HepG2 (cell line): ENCODE data around the gene RAD17. TPM values are rescaled to one million over a fixed set of nuclear protein-coding genes. Genes with fewer than 3 reads are reported as not detected.

Experiments used
- ATAC-seq: fragments of 200-7000 bp; cut with Tn5 transposase; 3 replicates; pipeline ENCODE4 v1.9.1; 2020; ENCODE audit warnings: mild to moderate bottlenecking, moderate library complexity
- BruUV-seq: library from RNA; stranded (reverse); fragments of 400-500 nt; replicated peaks from 2 replicates; lab custom pipeline; 2021; lab: Mats Ljungman, UMichigan
- CTCF ChIA-PET: fragments of 300-600 bp; formaldehyde crosslinking; extraction: SDS; loops from one replicate; lab custom pipeline; 2021; ENCODE audit warnings: low total read pairs, inconsistent platforms, low intra/inter-chr PET ratio; lab: Yijun Ruan, JAX
- POLR2A ChIA-PET: fragments of 350-600 bp; sonication (Branson Sonifier 250); formaldehyde crosslinking; loops from one replicate; lab custom pipeline; 2020; ENCODE audit warnings: antibody characterized with exemption, inconsistent platforms; lab: Yijun Ruan, JAX
- DNase-seq: peaks from one replicate; pipeline ENCODE4 v3.0.0-alpha.2; 2015; ENCODE audit warnings: low spot score
- FAIRE-seq: peaks from 3 replicates; lab custom pipeline; 2011; peaks lifted over from hg19 to GRCh38; lab: Jason Lieb, UNC
- H2AFZ ChIP-seq: one replicate; pipeline ENCODE4 v1.6.1; 2011; ENCODE audit warnings: low read length, inconsistent platforms
- H3K27ac ChIP-seq: fragments of 300-600 bp; 3 replicates; pipeline ENCODE4 v1.8.0; 2011; ENCODE audit warnings: mixed run types, mild to moderate bottlenecking, mixed read lengths, low read length, inconsistent platforms; ENCODE audit not compliant: insufficient read depth; ENCODE audit errors: extremely low read length
- H3K27me3 ChIP-seq, 2 experiments: fragments of 200-600 bp in 1 of 2; 2 replicates in 1 of 2; 3 replicates in 1 of 2; pipeline versions ENCODE4 v1.6.0 to v1.8.0; 2011; ENCODE audit warnings: low read length in 2 of 2, mild to moderate bottlenecking in 2 of 2, moderate library complexity in 2 of 2, inconsistent platforms in 1 of 2; ENCODE audit not compliant: insufficient read depth in 2 of 2, control insufficient read depth in 1 of 2
- H3K36me3 ChIP-seq, 2 experiments: fragments of 200-600 bp in 1 of 2; replicated peaks in 1 of 2; 2 replicates in 1 of 2; 3 replicates in 1 of 2; pipeline versions ENCODE4 v1.5.1 to v1.8.0; 2011; ENCODE audit warnings: low read length in 2 of 2, inconsistent platforms in 1 of 2; ENCODE audit not compliant: insufficient read depth in 2 of 2, control insufficient read depth in 1 of 2
- H3K4me1 ChIP-seq: 2 replicates; pipeline ENCODE4 v1.5.1; 2012; ENCODE audit warnings: low read length, inconsistent platforms; ENCODE audit not compliant: insufficient read depth
- H3K4me2 ChIP-seq: 2 replicates; pipeline ENCODE4 v1.6.0; 2011; ENCODE audit warnings: low read depth, low read length, inconsistent platforms
- H3K4me3 ChIP-seq, 3 experiments: fragments of 200-600 bp in 1 of 3; sonication (generic), shearing (Covaris generic) in 1 of 3; replicated peaks in 1 of 3; 2 replicates each; pipeline ENCODE4 v1.5.1; 2011 to 2016; ENCODE audit warnings: low read length in 3 of 3, inconsistent platforms in 2 of 3, low read depth in 2 of 3, mild to moderate bottlenecking in 2 of 3, control low read depth in 1 of 3, mixed read lengths in 1 of 3; ENCODE audit not compliant: insufficient read depth in 1 of 3
- H3K79me2 ChIP-seq: one replicate; pipeline ENCODE4 v1.6.1; 2011; ENCODE audit warnings: low read length, inconsistent platforms; ENCODE audit not compliant: insufficient read depth
- H3K9ac ChIP-seq: 2 replicates; pipeline ENCODE4 v1.6.0; 2011; ENCODE audit warnings: mild to moderate bottlenecking, low read depth, low read length, inconsistent platforms; ENCODE audit not compliant: insufficient read depth
- H3K9me3 ChIP-seq: 2 replicates; pipeline ENCODE4 v1.5.1; 2012; ENCODE audit warnings: mild to moderate bottlenecking, low read length
- H4K20me1 ChIP-seq: 2 replicates; pipeline ENCODE4 v1.6.0; 2011; ENCODE audit warnings: inconsistent platforms, mild to moderate bottlenecking, low read length, moderate library complexity; ENCODE audit not compliant: insufficient read depth
- ATF7 ChIP-seq, 2 experiments: fragments of 450-650 bp in 1 of 2; sonication (generic) in 1 of 2; formaldehyde crosslinking in 1 of 2; IDR thresholded peaks; 2 replicates each; pipeline versions ENCODE4 v1.4.0 to v1.6.1; 2016 to 2020; ENCODE audit warnings: antibody characterized with exemption in 1 of 2, mild to moderate bottlenecking in 1 of 2, missing genetic modification reagents in 1 of 2
- CEBPB ChIP-seq: IDR thresholded peaks from 2 replicates; pipeline ENCODE4 v1.6.1; 2011; ENCODE audit warnings: low read depth, low read length, improper control_type of control experiment, borderline replicate concordance
- EEA1 ChIP-seq: sonication (generic); formaldehyde crosslinking; IDR thresholded peaks from 2 replicates; pipeline ENCODE4 v1.5.1; 2020; ENCODE audit warnings: mild to moderate bottlenecking, missing genetic modification reagents, borderline replicate concordance
- HMG20A ChIP-seq: IDR thresholded peaks from 2 replicates; pipeline ENCODE4 v1.6.1; 2016; ENCODE audit warnings: borderline replicate concordance
- KMT2B ChIP-seq: IDR thresholded peaks from 2 replicates; pipeline ENCODE4 v1.6.1; 2016; ENCODE audit warnings: missing genetic modification reagents, missing compliant biosample characterization
- MAFF ChIP-seq: IDR thresholded peaks from 2 replicates; pipeline ENCODE4 v1.6.1; 2011; ENCODE audit warnings: low read depth, low read length, improper control_type of control experiment
- MAFK ChIP-seq, 2 experiments: IDR thresholded peaks in 1 of 2; conservative IDR thresholded peaks in 1 of 2; 2 replicates each; pipeline ENCODE4 v1.6.1; 2011; ENCODE audit warnings: improper control_type of control experiment in 2 of 2, low read length in 2 of 2
- PCBP2 ChIP-seq: fragments of 200-400 bp; formaldehyde crosslinking; optimal IDR thresholded peaks from 2 replicates; pipeline ENCODE3; 2018; ENCODE audit warnings: low read length, low read depth; ENCODE audit not compliant: poor library complexity, severe bottlenecking
- RNF2 ChIP-seq: fragments of 450-650 bp; conservative IDR thresholded peaks from 2 replicates; pipeline ENCODE4 v1.6.1; 2016; ENCODE audit warnings: low read depth
- SP5 ChIP-seq: IDR thresholded peaks from 2 replicates; pipeline ENCODE4 v1.6.1; 2016; ENCODE audit warnings: low read depth, borderline replicate concordance
- TBL1XR1 ChIP-seq: fragments of 150-350 bp; IDR thresholded peaks from 2 replicates; pipeline ENCODE4 v1.6.1; 2014; ENCODE audit warnings: borderline replicate concordance, low read length; ENCODE audit not compliant: partially characterized antibody
- ZFP36L2 ChIP-seq: sonication (generic); formaldehyde crosslinking; IDR thresholded peaks from 2 replicates; pipeline ENCODE4 v1.4.0; 2020; ENCODE audit warnings: missing genetic modification reagents
- ZFP82 ChIP-seq: sonication (generic); formaldehyde crosslinking; IDR thresholded peaks from 2 replicates; pipeline ENCODE4 v1.5.1; 2020; ENCODE audit warnings: mild to moderate bottlenecking, missing genetic modification reagents, borderline replicate concordance
- ZNF224 ChIP-seq: sonication (generic); formaldehyde crosslinking; IDR thresholded peaks from 2 replicates; pipeline ENCODE4 v1.5.0; 2020; ENCODE audit warnings: mild to moderate bottlenecking, missing genetic modification reagents
- ZNF550 ChIP-seq: sonication (generic); formaldehyde crosslinking; IDR thresholded peaks from 2 replicates; pipeline ENCODE4 v1.4.0; 2020; ENCODE audit warnings: mild to moderate bottlenecking, missing genetic modification reagents, borderline replicate concordance
- WGBS: methylation state at CpG from one replicate; pipeline ENCODE4 v1.1.6; 2017; ENCODE audit warnings: low lambda C conversion rate; 5-methylcytosine and 5-hydroxymethylcytosine counted together
- in situ Hi-C: cut with HindIII; loops from 2 replicates; pipeline ENCODE4 v1.10.0; 2017; ENCODE audit warnings: low pct_unique_long_range_greater_than_20kb; ENCODE audit not compliant: extremely low pct_ligation_motif_present
- intact Hi-C: fragments of 100-400 bp; cut with micrococcal nuclease; formaldehyde crosslinking; loops from one replicate; pipeline ENCODE4 v1.10.0; 2022; ENCODE audit not compliant: unreplicated experiment
- polyA plus RNA-seq, 8 experiments: library from polyadenylated mRNA; depleted of rRNA in 3 of 8; stranded (reverse) in 7 of 8; unstranded in 1 of 8; fragments of >200 nt; fragmentation: Illumina TruSeq in 4 of 8; extraction: Trizol in 4 of 8; gene quantifications; 2 replicates each; pipeline versions ENCODE4 v1.2.1 to v1.2.3, GENCODE V29; 2011 to 2016; ENCODE audit warnings: low read depth in 4 of 8, missing spikeins in 1 of 8, mixed read lengths in 1 of 8; ENCODE audit not compliant: insufficient read depth in 1 of 8
- total RNA-seq, 5 experiments: library from RNA; depleted of rRNA; stranded (reverse); fragments of >200 nt; fragmentation: Illumina TruSeq; extraction: Trizol; gene quantifications; 2 replicates each; pipeline ENCODE4 v1.2.3, GENCODE V29; 2016; ENCODE audit warnings: low read depth in 1 of 5

Gene RAD17
- total and polyA plus RNA-seq, 2 of the 13 experiments (the other 11 are each of a cell fraction or from before 2014, with no cell fraction given), result 24.0 to 25.9 TPM

DNA sequence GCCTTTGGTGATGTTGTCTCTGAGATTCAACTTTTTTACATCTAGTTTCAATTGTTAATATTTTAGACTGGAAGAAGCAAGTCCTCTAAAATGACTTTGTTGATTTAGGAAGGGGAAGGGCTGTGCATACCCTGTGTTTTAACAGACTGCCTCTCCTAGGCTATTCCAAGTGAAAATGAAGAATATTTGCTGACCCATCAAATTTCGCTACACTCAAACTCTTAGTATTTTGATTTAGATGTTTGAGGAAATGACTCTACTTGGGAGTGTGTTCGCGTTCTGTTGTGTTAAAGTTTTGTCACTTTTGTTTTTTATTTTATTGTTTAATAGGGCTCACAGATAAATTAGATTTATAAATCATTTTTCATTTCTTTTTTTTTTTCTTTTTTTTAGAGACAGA, 48.9 kb downstream of the RAD17 start:
- no TSS peak for BruUV-seq
- no peak for TF ChIP-seq ZNF550 (CRISPR knock-in tag)
- TF ChIP-seq TBL1XR1, result no peak
- no peak for TF ChIP-seq PCBP2
- peak; percentile 99 for TF ChIP-seq MAFK (conservative IDR thresholded peaks at IDR 0.05 in 1 of 2, IDR thresholded peaks at IDR 0.05 in 1 of 2; ENCODE audit: low read length in 2 of 2)
- no peak for TF ChIP-seq RNF2
- no peak for TF ChIP-seq ZNF224 (CRISPR knock-in tag)
- no peak for TF ChIP-seq ZFP82 (CRISPR knock-in tag)
- TF ChIP-seq MAFF, result peak; percentile 99
- H3K9me3 ChIP-seq, result no peaks in the 10 kb centered on the region
- in situ Hi-C loops (no loop called here), intact Hi-C loops (no loop called here)
- ATAC-seq (no peak), FAIRE-seq (no peak), DNase-seq (no peak)
- no peak overlapping the region for H3K4me2 ChIP-seq
- H3K27me3 ChIP-seq, result no peaks in the 10 kb centered on the region
- H3K36me3 ChIP-seq, result peaks cover 6 to 15% of the 10 kb centered on the region in 2 experiments; a peak in 4 of 5 replicates
- peaks cover 31% of the 10 kb centered on the region for H3K4me1 ChIP-seq
- POLR2A ChIA-PET, result no interaction called here
- CTCF ChIA-PET, result no interaction called here
- H3K79me2 ChIP-seq, result peaks cover 9% of the 10 kb centered on the region
- H3K4me3 ChIP-seq, result no peak overlapping the region
- no peak overlapping the region for H3K9ac ChIP-seq
- no peak overlapping the region for H3K27ac ChIP-seq
- H4K20me1 ChIP-seq, result no peaks in the 10 kb centered on the region
- WGBS, result 94% methylated on average over 3 of the region's 3 CpGs
- H2AFZ ChIP-seq, result no peak overlapping the region

DNA sequence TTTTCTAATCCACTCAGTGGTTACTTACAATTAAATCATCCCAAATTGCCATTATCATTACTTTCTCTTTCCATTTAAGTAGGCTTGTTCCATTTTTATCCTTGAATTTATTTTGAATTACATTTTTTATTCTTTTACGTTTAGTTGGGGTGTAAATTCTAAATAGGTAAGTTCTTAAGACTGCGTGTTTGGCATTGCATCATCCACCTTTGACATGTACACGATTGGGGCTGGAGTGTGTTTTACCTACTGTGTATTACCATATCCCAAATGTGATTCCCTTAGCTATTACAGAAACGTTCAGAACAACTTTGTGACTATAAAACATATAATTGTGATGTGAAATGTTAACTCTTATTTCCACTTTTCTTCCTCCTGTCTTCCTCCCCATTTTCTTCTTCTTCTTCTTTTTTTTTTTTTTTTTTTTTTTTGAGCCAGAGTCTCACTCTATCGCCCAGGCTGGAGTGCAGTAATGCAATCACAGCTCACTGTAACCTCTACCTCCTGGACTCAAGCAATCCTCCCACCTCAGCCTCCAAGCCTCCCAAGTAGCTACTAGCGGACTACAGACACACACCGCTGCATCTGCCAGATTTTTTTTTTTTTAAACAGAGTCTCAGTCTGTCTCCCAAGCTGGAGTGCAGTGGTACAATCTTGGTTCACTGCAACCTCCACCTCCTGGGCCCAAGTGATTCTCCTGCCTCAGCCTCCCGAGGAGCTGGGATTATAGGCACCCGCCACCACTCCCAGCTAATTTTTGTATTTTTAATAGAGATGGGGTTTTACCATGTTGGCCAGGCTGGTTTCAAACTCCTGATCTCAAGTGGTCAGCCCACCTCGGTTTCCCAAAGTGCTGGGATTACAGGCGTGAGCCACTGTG, 62.0 kb downstream of the RAD17 start:
- Histone ChIP-seq H3K9me3 (no peaks in the 10 kb centered on the region), H3K4me1 (no peaks in the 10 kb centered on the region), H2AFZ (no peak overlapping the region), H3K4me2 (no peak overlapping the region), H3K27me3 (no peaks in the 10 kb centered on the region), H4K20me1 (no peaks in the 10 kb centered on the region), H3K9ac (no peak overlapping the region), H3K4me3 (no peak overlapping the region), H3K36me3 (peaks cover 0 to 9% of the 10 kb centered on the region in 2 experiments; a peak in 3 of 5 replicates), H3K79me2 (no peaks in the 10 kb centered on the region), H3K27ac (no peak overlapping the region)
- DNase-seq, result no peak
- no peak for FAIRE-seq
- BruUV-seq, result no TSS peak
- intact Hi-C loops, result no loop called here
- ChIA-PET CTCF (no interaction called here), POLR2A (no interaction called here)
- TF ChIP-seq EEA1 (CRISPR knock-in tag) (no peak), HMG20A (CRISPR knock-in tag) (no peak), CEBPB (peak; percentile 30; the same call in 1 of the 2 replicates), SP5 (CRISPR knock-in tag) (no peak), KMT2B (CRISPR knock-in tag) (no peak), ZFP36L2 (CRISPR knock-in tag) (no peak), ATF7 (IDR thresholded peaks at IDR 0.05) (peak; percentile 30; the same call in 1 of the 2 replicates), ATF7 (CRISPR knock-in tag; IDR thresholded peaks at IDR 0.05) (no peak)
- 94% methylated on average over 11 of the region's 11 CpGs for WGBS
- in situ Hi-C loops, result no loop called here
- no peak for ATAC-seq
